ENCODE results near the gene MIOX. TPM values are rescaled to one million over a fixed set of nuclear protein-coding genes. Genes with fewer than 3 reads are reported as not detected.

MIOX gene
- total RNA-seq = not detected
- polyA plus RNA-seq (ENCODE audit: insufficient read length in 2 of 2) = under 1 TPM in 1 of 2 donors, not detected in 1; 0.18 TPM
- long read RNA-seq, donor 1 = 0 reads
- long read RNA-seq, donor 2 = 0 reads
- long read RNA-seq, donor 3 = 0 reads
- long read RNA-seq, donor 4 = 0 reads

GRCh38 chr22:50486561-50487289 is at the start of gene MIOX:
MIOX (plus strand) TSS chr22:50486859; CDS start chr22:50486898, 39 bp downstream.
- 72% methylated on average over 19 of the region's 23 CpGs for WGBS (ENCODE audit: insufficient coverage)
- DNase-seq (ENCODE audit: low read depth in 4 of 6, low spot score in 6 of 6) = no peak
- H3K27ac ChIP-seq (ENCODE audit: low read depth, low read length) = no peak within 1 kb of the TSS
- H3K36me3 ChIP-seq (ENCODE audit: control insufficient read depth, insufficient read depth, low read length) = no peaks in the 10 kb centered on the region
- H3K27me3 ChIP-seq (ENCODE audit: control insufficient read depth, insufficient read depth, low read length) = peaks cover 16% of the 10 kb centered on the region
- H3K4me1 ChIP-seq (ENCODE audit: control insufficient read depth, insufficient read depth, low read length) = peaks cover 10% of the 10 kb centered on the region
- H3K9me3 ChIP-seq (ENCODE audit: control insufficient read depth, insufficient read depth, low read length) = no peaks in the 10 kb centered on the region
- no peak within 1 kb of the TSS for H3K4me3 ChIP-seq (ENCODE audit: low read depth, low read length)

GRCh38 chr22:50437511-50438304 is 49.0 kb upstream of the MIOX start:
- H3K27me3 ChIP-seq (ENCODE audit: control insufficient read depth, insufficient read depth, low read length) = no peaks in the 10 kb centered on the region
- H3K36me3 ChIP-seq (ENCODE audit: control insufficient read depth, insufficient read depth, low read length) = peaks cover 86% of the 10 kb centered on the region
- no peak overlapping the region for H3K27ac ChIP-seq (ENCODE audit: low read depth, low read length)
- H3K9me3 ChIP-seq (ENCODE audit: control insufficient read depth, insufficient read depth, low read length) = no peaks in the 10 kb centered on the region
- DNase-seq (ENCODE audit: low read depth in 4 of 6, low spot score in 6 of 6) = no peak
- no peak overlapping the region for H3K4me3 ChIP-seq (ENCODE audit: low read depth, low read length)
- H3K4me1 ChIP-seq (ENCODE audit: control insufficient read depth, insufficient read depth, low read length) = no peaks in the 10 kb centered on the region
- 87% methylated on average over 32 of the region's 36 CpGs for WGBS (ENCODE audit: insufficient coverage)

GRCh38 chr22:50438305-50439275 is 48.1 kb upstream of the MIOX start:
- Histone ChIP-seq H3K27me3 (ENCODE audit: control insufficient read depth, insufficient read depth, low read length) (no peaks in the 10 kb centered on the region), H3K9me3 (ENCODE audit: control insufficient read depth, insufficient read depth, low read length) (no peaks in the 10 kb centered on the region), H3K4me1 (ENCODE audit: control insufficient read depth, insufficient read depth, low read length) (no peaks in the 10 kb centered on the region), H3K27ac (ENCODE audit: low read depth, low read length) (no peak overlapping the region), H3K4me3 (ENCODE audit: low read depth, low read length) (no peak overlapping the region), H3K36me3 (ENCODE audit: control insufficient read depth, insufficient read depth, low read length) (peaks cover 89% of the 10 kb centered on the region)
- DNase-seq (ENCODE audit: low read depth in 4 of 6, low spot score in 6 of 6) = no peak
- WGBS (ENCODE audit: insufficient coverage) = 91% methylated on average over 34 of the region's 34 CpGs

GRCh38 chr22:50439314-50439870 is 47.3 kb upstream of the MIOX start:
- H3K9me3 ChIP-seq (ENCODE audit: control insufficient read depth, insufficient read depth, low read length) = no peaks in the 10 kb centered on the region
- peaks cover 95% of the 10 kb centered on the region for H3K36me3 ChIP-seq (ENCODE audit: control insufficient read depth, insufficient read depth, low read length)
- H3K4me3 ChIP-seq (ENCODE audit: low read depth, low read length) = no peak overlapping the region
- no peak overlapping the region for H3K27ac ChIP-seq (ENCODE audit: low read depth, low read length)
- no peak for DNase-seq (ENCODE audit: low read depth in 4 of 6, low spot score in 6 of 6)
- H3K27me3 ChIP-seq (ENCODE audit: control insufficient read depth, insufficient read depth, low read length) = no peaks in the 10 kb centered on the region
- H3K4me1 ChIP-seq (ENCODE audit: control insufficient read depth, insufficient read depth, low read length) = no peaks in the 10 kb centered on the region
- 90% methylated on average over 16 of the region's 17 CpGs for WGBS (ENCODE audit: insufficient coverage)

- H3K9me3 ChIP-seq (ENCODE audit: control insufficient read depth, insufficient read depth, low read length) = no peaks in the 10 kb centered on the region
- H3K27ac ChIP-seq (ENCODE audit: low read depth, low read length) = no peak overlapping the region
- WGBS (ENCODE audit: insufficient coverage) = 80% methylated on average over 10 of the region's 10 CpGs
- peaks cover 3% of the 10 kb centered on the region for H3K4me1 ChIP-seq (ENCODE audit: control insufficient read depth, insufficient read depth, low read length)
- DNase-seq (ENCODE audit: low read depth in 4 of 6, low spot score in 6 of 6) = no peak
- no peaks in the 10 kb centered on the region for H3K27me3 ChIP-seq (ENCODE audit: control insufficient read depth, insufficient read depth, low read length)
- peaks cover 92% of the 10 kb centered on the region for H3K36me3 ChIP-seq (ENCODE audit: control insufficient read depth, insufficient read depth, low read length)
- H3K4me3 ChIP-seq (ENCODE audit: low read depth, low read length) = no peak overlapping the region
Observed at GRCh38 chr22:50439871-50440331, 46.8 kb upstream of the MIOX start.

GRCh38 chr22:50440544-50441249 is 46.0 kb upstream of the MIOX start:
- Histone ChIP-seq H3K27ac (ENCODE audit: low read depth, low read length) (no peak overlapping the region), H3K4me3 (ENCODE audit: low read depth, low read length) (no peak overlapping the region), H3K9me3 (ENCODE audit: control insufficient read depth, insufficient read depth, low read length) (no peaks in the 10 kb centered on the region), H3K4me1 (ENCODE audit: control insufficient read depth, insufficient read depth, low read length) (peaks cover 9% of the 10 kb centered on the region), H3K36me3 (ENCODE audit: control insufficient read depth, insufficient read depth, low read length) (peaks cover 92% of the 10 kb centered on the region), H3K27me3 (ENCODE audit: control insufficient read depth, insufficient read depth, low read length) (no peaks in the 10 kb centered on the region)
- no peak for DNase-seq (ENCODE audit: low read depth in 4 of 6, low spot score in 6 of 6)
- 85% methylated on average over 20 of the region's 26 CpGs for WGBS (ENCODE audit: insufficient coverage)

- no peaks in the 10 kb centered on the region for H3K9me3 ChIP-seq (ENCODE audit: control insufficient read depth, insufficient read depth, low read length)
- no peak for DNase-seq (ENCODE audit: low read depth in 4 of 6, low spot score in 6 of 6)
- peaks cover 92% of the 10 kb centered on the region for H3K36me3 ChIP-seq (ENCODE audit: control insufficient read depth, insufficient read depth, low read length)
- 89% methylated on average over 15 of the region's 17 CpGs for WGBS (ENCODE audit: insufficient coverage)
- H3K4me3 ChIP-seq (ENCODE audit: low read depth, low read length) = no peak overlapping the region
- H3K27me3 ChIP-seq (ENCODE audit: control insufficient read depth, insufficient read depth, low read length) = no peaks in the 10 kb centered on the region
- no peak overlapping the region for H3K27ac ChIP-seq (ENCODE audit: low read depth, low read length)
- H3K4me1 ChIP-seq (ENCODE audit: control insufficient read depth, insufficient read depth, low read length) = peaks cover 10% of the 10 kb centered on the region
Observed at GRCh38 chr22:50441428-50441993, 45.1 kb upstream of the MIOX start.

- H3K27me3 ChIP-seq (ENCODE audit: control insufficient read depth, insufficient read depth, low read length) = no peaks in the 10 kb centered on the region
- DNase-seq (ENCODE audit: low read depth in 4 of 6, low spot score in 6 of 6) = no peak
- peaks cover 10% of the 10 kb centered on the region for H3K4me1 ChIP-seq (ENCODE audit: control insufficient read depth, insufficient read depth, low read length)
- 89% methylated on average over 9 of the region's 15 CpGs for WGBS (ENCODE audit: insufficient coverage)
- no peak overlapping the region for H3K4me3 ChIP-seq (ENCODE audit: low read depth, low read length)
- no peak overlapping the region for H3K27ac ChIP-seq (ENCODE audit: low read depth, low read length)
- H3K9me3 ChIP-seq (ENCODE audit: control insufficient read depth, insufficient read depth, low read length) = no peaks in the 10 kb centered on the region
- peaks cover 92% of the 10 kb centered on the region for H3K36me3 ChIP-seq (ENCODE audit: control insufficient read depth, insufficient read depth, low read length)
Observed at GRCh38 chr22:50443197-50443596, 43.5 kb upstream of the MIOX start.

All from spinal cord (tissue), 10 donors.